Large intestine (tissue), 3 donors: ENCODE results near the gene TRAPPC2. TPM values are rescaled to one million over a fixed set of nuclear protein-coding genes. Genes with fewer than 3 reads are reported as not detected.
"Not testable (repeated sequence)": the region's sequence is repeated elsewhere in the genome, so short reads cannot be mapped to it uniquely, and the experiment has no call there.

Experiments used
- DNase-seq, 2 donors: peaks; one replicate each; pipeline versions ENCODE4 v3.0.0 to v3.0.0-alpha.2; 2013
- H3K27ac ChIP-seq: one replicate; pipeline ENCODE4 v1.5.1; 2013; ENCODE audit warnings: low read length
- H3K27me3 ChIP-seq: 2 replicates; pipeline ENCODE4 v1.6.1; 2013; ENCODE audit warnings: low read length; ENCODE audit not compliant: control insufficient read depth, insufficient read depth
- H3K36me3 ChIP-seq: 2 replicates; pipeline ENCODE4 v1.6.1; 2013; ENCODE audit warnings: low read length; ENCODE audit not compliant: control insufficient read depth, insufficient read depth
- H3K4me1 ChIP-seq: one replicate; pipeline ENCODE4 v1.6.1; 2013; ENCODE audit warnings: low read length; ENCODE audit not compliant: control insufficient read depth, insufficient read depth
- H3K4me3 ChIP-seq: one replicate; pipeline ENCODE4 v1.5.1; 2013; ENCODE audit warnings: low read length
- H3K9me3 ChIP-seq: one replicate; pipeline ENCODE4 v1.6.1; 2013; ENCODE audit warnings: mild to moderate bottlenecking, low read depth, low read length, moderate library complexity; ENCODE audit not compliant: control insufficient read depth
- WGBS: methylation state at CpG from one replicate; pipeline ENCODE4 v1.1.5; 2013; ENCODE audit warnings: low lambda C conversion rate; ENCODE audit not compliant: insufficient coverage; 5-methylcytosine and 5-hydroxymethylcytosine counted together
- polyA plus RNA-seq: library from polyadenylated mRNA; unstranded; fragments of 120-200 nt; gene quantifications from one replicate; pipeline ENCODE4 v1.2.1, GENCODE V29; 2013

The TRAPPC2 gene
- polyA plus RNA-seq, 1 donor, result 14.5 TPM

DNA sequence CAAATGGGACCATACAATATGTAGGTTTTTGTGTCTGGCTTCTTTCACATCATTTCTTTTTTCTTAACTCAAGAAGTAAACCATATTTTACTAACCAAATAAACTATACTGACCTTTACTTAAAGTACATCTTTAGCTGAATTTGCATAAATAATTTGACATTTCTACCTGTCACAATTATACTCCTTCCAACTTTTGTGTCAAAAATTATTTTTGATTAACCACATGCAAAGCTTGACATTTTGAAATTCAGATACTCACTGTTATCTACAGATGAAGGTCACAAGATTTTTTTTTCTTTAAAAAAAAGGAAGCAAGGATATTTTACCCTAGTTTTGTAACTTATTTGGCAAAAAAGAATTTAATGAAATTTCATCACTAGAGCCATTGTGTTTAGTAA lies 57.5 kb downstream of the TRAPPC2 start:
- no peak overlapping the region for H3K27ac ChIP-seq
- no peak for DNase-seq
- H3K27me3 ChIP-seq, result no peaks in the 10 kb centered on the region
- H3K36me3 ChIP-seq, result no peaks in the 10 kb centered on the region
- no peak overlapping the region for H3K4me3 ChIP-seq
- no peaks in the 10 kb centered on the region for H3K4me1 ChIP-seq
- H3K9me3 ChIP-seq, result no peaks in the 10 kb centered on the region

DNA sequence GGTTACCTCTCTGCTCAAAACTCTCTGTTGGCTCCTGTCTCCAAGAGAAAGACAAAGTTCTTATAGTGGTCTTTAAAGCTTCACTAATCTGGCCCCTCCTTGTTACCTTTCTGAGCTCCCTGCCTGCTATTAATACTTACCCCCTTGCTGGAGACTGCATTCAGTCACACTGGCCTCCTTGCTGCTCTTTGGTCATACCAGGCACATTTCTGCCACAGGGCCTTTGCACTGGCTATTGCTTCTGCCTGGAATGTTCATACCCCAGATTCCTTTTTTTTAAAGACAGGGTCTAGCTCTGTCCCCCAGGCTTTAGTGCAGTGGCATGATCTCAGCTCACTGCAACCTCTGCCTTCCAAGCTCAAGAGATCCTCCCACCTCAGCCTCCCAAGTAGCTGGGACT lies 61.4 kb downstream of the TRAPPC2 start:
- no peak overlapping the region for H3K27ac ChIP-seq
- H3K27me3 ChIP-seq, result no peaks in the 10 kb centered on the region
- no peaks in the 10 kb centered on the region for H3K9me3 ChIP-seq
- no peaks in the 10 kb centered on the region for H3K4me1 ChIP-seq
- no peak for DNase-seq
- H3K36me3 ChIP-seq, result no peaks in the 10 kb centered on the region
- H3K4me3 ChIP-seq, result no peak overlapping the region

DNA sequence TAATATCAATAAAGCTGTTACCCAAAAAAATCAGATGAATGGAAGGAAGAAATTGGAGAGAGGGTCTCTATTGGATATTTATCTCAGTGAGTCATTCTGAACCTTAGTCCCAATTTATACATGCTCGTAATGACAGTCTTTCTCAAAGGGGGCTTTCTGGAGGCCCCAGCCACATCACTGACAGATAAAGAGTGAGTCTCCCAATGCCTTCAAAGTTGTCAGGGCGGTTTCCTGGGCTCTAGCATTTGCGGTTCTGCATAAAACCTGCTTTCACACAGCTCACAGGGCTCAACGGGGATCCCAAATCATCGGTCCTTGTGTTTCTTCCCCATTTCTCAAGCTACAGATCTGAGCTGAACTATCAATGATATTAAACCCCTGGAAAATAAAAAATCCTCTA lies 64.2 kb downstream of the TRAPPC2 start:
- no peak overlapping the region for H3K27ac ChIP-seq

DNA sequence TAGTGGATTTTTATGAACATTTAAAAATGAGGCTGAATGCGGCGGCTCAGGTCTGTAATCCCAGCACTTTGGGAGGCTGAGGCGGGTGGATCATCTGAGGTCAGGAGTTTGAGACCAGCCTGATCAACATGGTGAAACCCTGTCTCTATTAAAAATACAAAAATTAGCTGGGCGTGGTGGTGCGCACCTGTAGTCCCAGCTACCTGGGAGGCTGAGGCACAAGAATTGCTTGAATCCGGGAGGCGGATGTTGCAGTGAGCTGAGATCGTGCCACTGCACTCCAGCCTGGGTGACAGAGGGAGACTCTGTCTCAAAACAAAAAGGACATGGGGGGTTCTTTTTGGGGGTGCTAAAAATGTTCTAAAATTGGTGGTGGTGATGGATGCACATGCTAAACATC lies 64.7 kb downstream of the TRAPPC2 start:
- no CpG with 5 or more reads among the region's 8 CpGs for WGBS
- H3K36me3 ChIP-seq, H3K9me3 ChIP-seq, H3K4me3 ChIP-seq, DNase-seq, H3K27me3 ChIP-seq, H3K4me1 ChIP-seq: not testable (repeated sequence)
- H3K27ac ChIP-seq, result peak overlapping the region; percentile 87

More for the DNA sequence above, 64.2 kb downstream of the TRAPPC2 start:
- Histone ChIP-seq H3K9me3 (no peaks in the 10 kb centered on the region), H3K4me3 (no peak overlapping the region), H3K4me1 (no peaks in the 10 kb centered on the region), H3K27me3 (no peaks in the 10 kb centered on the region), H3K36me3 (no peaks in the 10 kb centered on the region)
- WGBS, result no CpG with 5 or more reads among the region's 5 CpGs
- no peak for DNase-seq

DNA sequence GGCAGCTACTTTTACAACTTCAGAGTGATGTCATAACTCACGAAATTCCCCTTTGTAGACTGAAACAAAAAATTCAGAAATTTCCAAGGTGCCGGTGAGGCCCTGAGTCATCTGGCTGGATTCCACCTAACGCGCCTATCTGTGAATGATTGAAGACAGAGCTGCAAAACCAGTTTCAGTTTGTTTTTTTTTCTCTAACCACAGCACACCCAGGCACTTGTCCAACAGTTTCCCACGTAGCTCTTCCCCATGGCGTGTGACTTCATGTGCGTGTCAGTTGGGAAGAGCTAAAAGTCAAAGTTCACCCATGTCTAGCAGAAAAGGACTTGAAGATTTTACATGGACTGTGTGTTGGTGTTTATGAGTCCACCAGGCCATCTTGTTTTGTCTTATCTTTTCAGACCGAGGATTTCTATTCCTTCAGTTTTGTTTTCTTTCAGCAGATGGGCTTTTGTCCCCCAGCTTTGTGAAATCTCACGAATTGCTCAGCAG lies 65.1 kb downstream of the TRAPPC2 start:
- Histone ChIP-seq H3K9me3 (no peaks in the 10 kb centered on the region), H3K27ac (peak overlapping the region; percentile 87), H3K4me1 (no peaks in the 10 kb centered on the region), H3K4me3 (no peak overlapping the region), H3K36me3 (no peaks in the 10 kb centered on the region), H3K27me3 (no peaks in the 10 kb centered on the region)
- no CpG with 5 or more reads among the region's 9 CpGs for WGBS
- DNase-seq, result peak; percentile 92 to 93

DNA sequence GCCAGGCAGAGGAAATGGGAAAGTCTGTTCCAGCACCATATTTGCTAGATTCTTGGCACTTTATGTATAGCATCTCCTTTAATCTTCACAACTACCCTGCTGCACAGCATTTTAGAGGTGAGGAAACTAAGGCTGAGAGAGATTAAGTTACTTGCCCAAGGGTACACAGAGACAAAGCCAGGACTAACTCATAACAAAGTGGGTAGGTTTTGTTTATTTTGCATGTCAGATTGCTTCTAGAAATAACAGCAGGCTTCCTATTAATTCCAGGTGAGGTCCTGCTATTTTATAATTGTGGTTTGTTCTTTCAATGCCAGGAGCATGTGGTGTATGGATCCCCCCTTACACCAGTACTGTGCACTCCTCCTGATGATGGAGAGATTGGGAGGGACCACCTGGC lies 66.5 kb downstream of the TRAPPC2 start:
- no peaks in the 10 kb centered on the region for H3K36me3 ChIP-seq
- H3K4me1 ChIP-seq, result no peaks in the 10 kb centered on the region
- H3K4me3 ChIP-seq, result no peak overlapping the region
- H3K27me3 ChIP-seq, result no peaks in the 10 kb centered on the region
- no peak for DNase-seq
- no peak overlapping the region for H3K27ac ChIP-seq
- H3K9me3 ChIP-seq, result no peaks in the 10 kb centered on the region

DNA sequence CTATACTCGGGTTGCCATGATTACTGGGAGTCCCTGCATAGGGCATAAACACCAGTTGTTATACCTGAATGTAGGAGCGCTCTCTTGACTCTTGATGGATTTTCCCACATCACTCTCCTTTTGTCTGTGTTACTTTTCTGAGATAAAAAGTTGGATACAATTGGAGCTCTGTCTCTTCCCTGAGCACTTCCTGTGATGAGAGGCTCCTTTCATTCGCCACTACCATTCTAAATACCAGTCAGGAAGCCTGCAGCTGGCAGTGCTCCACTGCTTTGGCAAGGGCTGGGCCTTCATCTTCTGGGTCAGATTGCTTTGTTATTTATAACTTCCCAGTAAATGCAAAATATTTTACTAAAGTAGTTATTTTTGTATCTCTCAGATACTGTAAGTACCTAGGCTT lies 67.6 kb downstream of the TRAPPC2 start:
- no peak for DNase-seq
- no CpG with 5 or more reads among the region's 3 CpGs for WGBS
- Histone ChIP-seq H3K4me3 (no peak overlapping the region), H3K36me3 (no peaks in the 10 kb centered on the region), H3K27me3 (no peaks in the 10 kb centered on the region), H3K27ac (no peak overlapping the region), H3K4me1 (no peaks in the 10 kb centered on the region), H3K9me3 (no peaks in the 10 kb centered on the region)

DNA sequence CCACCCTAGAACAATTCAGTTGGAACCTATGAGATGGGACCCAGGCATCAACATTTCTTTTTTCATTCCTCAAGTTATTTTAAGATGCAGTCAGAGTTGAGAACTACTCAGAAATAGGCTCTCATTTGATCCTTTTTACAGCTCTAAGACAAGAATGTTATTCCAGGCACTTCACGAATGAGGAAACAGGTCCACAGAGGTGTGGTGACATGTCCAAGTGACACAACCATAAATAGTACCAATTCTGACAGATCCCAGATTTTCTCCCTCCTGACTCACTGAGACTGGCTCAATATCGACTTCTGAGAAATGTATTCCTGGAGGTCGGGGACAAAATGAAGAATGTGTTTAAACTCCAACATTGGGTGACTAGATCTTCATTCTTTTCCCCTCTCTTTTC lies 70.4 kb downstream of the TRAPPC2 start:
- DNase-seq, result no peak
- H3K36me3 ChIP-seq, result no peaks in the 10 kb centered on the region
- H3K4me1 ChIP-seq, result no peaks in the 10 kb centered on the region
- whole genome bisulfite sequencing, result no CpG with 5 or more reads among the region's 3 CpGs
- no peaks in the 10 kb centered on the region for H3K27me3 ChIP-seq
- no peak overlapping the region for H3K4me3 ChIP-seq
- H3K9me3 ChIP-seq, result no peaks in the 10 kb centered on the region
- H3K27ac ChIP-seq, result no peak overlapping the region

DNA sequence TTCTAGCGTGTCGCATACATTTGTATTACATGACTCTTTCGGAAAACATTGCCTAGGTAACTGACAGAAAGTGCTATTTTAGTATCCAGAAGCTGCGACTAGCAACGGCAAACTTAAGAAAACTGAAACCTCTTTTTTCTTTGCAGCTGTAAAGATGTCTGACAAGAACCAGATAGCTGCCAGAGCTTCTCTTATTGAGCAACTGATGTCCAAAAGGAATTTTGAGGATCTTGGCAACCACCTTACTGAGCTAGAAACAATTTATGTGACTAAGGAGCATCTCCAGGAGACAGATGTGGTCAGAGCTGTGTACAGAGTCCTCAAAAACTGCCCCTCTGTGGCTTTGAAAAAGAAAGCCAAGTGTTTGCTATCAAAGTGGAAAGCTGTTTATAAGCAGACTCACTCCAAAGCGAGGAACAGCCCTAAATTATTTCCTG lies 72.0 kb downstream of the TRAPPC2 start:
- Histone ChIP-seq H3K36me3 (no peaks in the 10 kb centered on the region), H3K27me3 (no peaks in the 10 kb centered on the region), H3K4me3 (no peak overlapping the region), H3K4me1 (no peaks in the 10 kb centered on the region), H3K27ac (peak overlapping the region; percentile 17), H3K9me3 (no peaks in the 10 kb centered on the region)
- no CpG with 5 or more reads among the region's 6 CpGs for WGBS
- peak in 1 of 2 donors; percentile 4 for DNase-seq

Other genes starting within 250 kb of the TRAPPC2 start
- gene EGFL6, start 165.0 kb downstream of the TRAPPC2 start, polyA plus RNA-seq, result 7.3 TPM
- gene TCEANC, start 81.5 kb downstream of the TRAPPC2 start, polyA plus RNA-seq, result 3.6 TPM
- 22.6 TPM for gene RAB9A, start 45.5 kb downstream of the TRAPPC2 start, polyA plus RNA-seq
- 42.8 TPM for gene OFD1, start 128 bp upstream of the TRAPPC2 start, polyA plus RNA-seq
- 11.5 TPM for gene GPM6B, start 82.5 kb upstream of the TRAPPC2 start, polyA plus RNA-seq